ENCODE results near the gene ATG4C. TPM values are rescaled to one million over a fixed set of nuclear protein-coding genes. Genes with fewer than 3 reads are reported as not detected.
"Not testable (repeated sequence)": the region's sequence is repeated elsewhere in the genome, so short reads cannot be mapped to it uniquely, and the experiment has no call there.

ATG4C gene
- total RNA-seq, 2 donors from 2014 or later = 6.5 to 9.4 TPM

DNA sequence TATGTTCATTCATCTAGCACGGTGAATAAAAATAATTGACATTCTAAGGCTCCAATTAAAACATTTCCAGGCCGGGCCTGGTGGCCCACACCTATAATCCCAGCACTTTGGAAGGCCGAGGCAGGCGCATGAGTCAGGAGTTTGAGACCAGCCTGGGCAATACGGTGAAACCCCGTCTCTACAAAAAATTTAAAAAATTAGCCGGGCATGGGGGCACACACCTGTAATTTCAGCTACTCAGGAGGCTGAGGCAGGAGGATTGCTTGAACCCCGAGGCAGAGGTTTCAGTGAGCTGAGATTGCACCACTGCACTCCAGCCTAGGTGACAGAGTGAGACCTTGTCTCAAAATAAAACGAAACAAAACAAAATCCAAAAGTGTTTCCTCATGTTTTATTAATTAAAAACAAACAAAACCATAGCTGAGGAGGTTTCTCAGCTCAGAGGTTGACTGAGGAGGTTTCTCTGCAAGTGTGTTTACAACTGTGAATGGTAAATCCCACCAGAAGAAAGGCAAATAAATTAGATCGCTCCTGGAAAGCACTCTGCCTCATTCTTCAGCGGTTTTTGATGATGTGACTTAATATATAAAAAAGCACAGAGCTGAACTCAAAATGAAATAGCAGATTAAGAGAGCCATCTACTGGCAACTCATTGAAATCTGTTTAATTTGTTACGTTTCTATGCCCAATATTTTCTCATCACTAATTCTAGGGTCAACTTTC, 37.7 kb upstream of the ATG4C start:
- Histone ChIP-seq H3K27ac (no peak overlapping the region), H3K27me3 (no peaks in the 10 kb centered on the region), H3K9me3 (no peaks in the 10 kb centered on the region), H3K4me3 (no peak overlapping the region), H3K36me3 (no peaks in the 10 kb centered on the region), H3K4me1 (no peaks in the 10 kb centered on the region)
- TF ChIP-seq, protein P1, sequence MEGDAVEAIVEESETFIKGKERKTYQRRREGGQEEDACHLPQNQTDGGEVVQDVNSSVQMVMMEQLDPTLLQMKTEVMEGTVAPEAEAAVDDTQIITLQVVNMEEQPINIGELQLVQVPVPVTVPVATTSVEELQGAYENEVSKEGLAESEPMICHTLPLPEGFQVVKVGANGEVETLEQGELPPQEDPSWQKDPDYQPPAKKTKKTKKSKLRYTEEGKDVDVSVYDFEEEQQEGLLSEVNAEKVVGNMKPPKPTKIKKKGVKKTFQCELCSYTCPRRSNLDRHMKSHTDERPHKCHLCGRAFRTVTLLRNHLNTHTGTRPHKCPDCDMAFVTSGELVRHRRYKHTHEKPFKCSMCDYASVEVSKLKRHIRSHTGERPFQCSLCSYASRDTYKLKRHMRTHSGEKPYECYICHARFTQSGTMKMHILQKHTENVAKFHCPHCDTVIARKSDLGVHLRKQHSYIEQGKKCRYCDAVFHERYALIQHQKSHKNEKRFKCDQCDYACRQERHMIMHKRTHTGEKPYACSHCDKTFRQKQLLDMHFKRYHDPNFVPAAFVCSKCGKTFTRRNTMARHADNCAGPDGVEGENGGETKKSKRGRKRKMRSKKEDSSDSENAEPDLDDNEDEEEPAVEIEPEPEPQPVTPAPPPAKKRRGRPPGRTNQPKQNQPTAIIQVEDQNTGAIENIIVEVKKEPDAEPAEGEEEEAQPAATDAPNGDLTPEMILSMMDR (IDR thresholded peaks at IDR 0.05) = peak in 1 of 2 donors; percentile 71
- DNase-seq (ENCODE audit: low spot score) = no peak

DNA sequence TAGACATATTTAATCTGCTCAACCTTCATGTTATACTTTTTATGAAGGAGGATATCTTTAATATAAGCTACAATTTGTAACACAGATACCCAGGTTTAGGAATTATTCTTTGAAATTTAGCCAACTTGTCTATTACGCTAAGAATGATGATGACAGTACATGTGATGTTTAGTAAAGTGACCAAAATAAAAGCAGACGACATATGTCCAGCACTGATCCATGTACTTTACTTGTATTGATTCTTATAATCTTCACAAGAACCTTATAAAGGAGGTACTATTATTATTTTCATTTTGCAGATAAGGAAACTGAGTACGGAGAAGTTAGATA, 37.2 kb upstream of the ATG4C start:
- no peak for DNase-seq (ENCODE audit: low spot score)
- H3K27ac ChIP-seq = no peak overlapping the region
- H3K4me1 ChIP-seq = no peaks in the 10 kb centered on the region
- H3K36me3 ChIP-seq = no peaks in the 10 kb centered on the region
- no peaks in the 10 kb centered on the region for H3K9me3 ChIP-seq
- H3K27me3 ChIP-seq = no peaks in the 10 kb centered on the region
- H3K4me3 ChIP-seq = no peak overlapping the region
- TF ChIP-seq, protein P1 (IDR thresholded peaks at IDR 0.05) = no peak

DNA sequence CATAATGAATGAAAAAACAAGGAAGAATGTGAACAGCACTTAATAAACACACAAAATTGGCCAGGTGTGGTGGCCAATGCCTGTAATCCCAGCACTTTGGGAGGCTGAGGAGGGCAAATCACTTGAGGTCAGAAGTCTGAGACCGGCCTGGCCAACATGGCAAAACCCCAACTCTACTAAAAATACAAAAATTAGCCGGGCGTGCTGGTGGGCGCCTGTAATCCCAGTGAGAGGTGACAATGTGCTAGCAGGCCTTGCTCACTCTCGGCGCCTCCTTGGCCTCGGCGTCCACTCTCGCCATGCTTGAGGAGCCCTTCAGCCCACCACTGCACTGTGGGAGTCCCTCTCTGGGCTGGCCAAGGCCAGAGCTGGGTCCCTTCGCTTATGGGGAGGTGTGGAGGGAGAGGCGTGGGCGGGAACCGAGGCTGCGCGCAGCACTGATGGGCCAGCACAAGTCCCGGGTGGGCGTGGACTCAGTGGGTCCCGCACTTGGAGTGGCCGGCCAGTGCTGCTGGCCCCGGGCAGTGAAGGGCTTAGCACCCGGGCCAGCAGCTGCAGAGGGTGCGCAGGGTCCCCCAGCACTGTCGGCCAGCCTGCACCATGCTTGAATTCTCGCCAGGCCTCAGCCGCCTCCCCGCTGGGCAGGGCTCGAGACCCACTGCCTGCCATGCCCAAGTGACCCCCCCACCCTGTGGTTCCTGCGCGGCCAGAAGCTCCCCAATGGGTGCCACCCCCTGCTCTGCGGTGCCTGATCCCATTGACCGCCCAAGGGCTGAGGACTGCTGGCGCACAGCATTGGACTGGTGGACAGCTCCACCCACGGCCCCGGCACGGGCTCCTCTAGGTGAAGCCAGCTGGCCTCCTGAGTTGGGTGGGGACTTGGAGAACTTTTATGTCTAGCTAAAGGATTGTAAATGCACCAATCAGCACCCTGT, 30.6 kb upstream of the ATG4C start:
- no peaks in the 10 kb centered on the region for H3K4me1 ChIP-seq
- DNase-seq (ENCODE audit: low spot score) = no peak
- H3K36me3 ChIP-seq = no peaks in the 10 kb centered on the region
- no peaks in the 10 kb centered on the region for H3K9me3 ChIP-seq
- H3K27me3 ChIP-seq = no peaks in the 10 kb centered on the region
- TF ChIP-seq, protein P1 (IDR thresholded peaks at IDR 0.05) = no peak
- H3K27ac ChIP-seq = no peak overlapping the region
- H3K4me3 ChIP-seq = no peak overlapping the region

DNA sequence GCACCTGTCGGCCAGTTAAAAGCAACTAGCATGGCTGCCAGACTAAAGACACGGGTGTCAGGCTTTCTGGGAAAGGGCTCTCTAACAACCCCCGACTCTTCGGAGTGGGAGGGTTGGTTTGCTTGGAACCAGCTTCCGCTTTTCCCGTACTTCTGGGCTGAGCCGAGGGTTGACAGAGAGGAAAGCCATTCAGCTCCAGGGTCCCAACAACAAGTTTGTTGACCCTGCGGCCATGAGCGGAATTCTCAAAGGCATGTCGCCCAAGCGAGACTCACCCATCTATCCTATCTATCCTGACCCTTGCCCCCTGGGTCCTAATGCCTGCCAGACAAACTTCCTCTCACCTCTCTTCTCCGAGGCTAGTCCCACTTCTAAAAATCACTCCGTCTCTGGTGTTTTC, 29.0 kb upstream of the ATG4C start:
- not testable (repeated sequence) for H3K27ac ChIP-seq

DNA sequence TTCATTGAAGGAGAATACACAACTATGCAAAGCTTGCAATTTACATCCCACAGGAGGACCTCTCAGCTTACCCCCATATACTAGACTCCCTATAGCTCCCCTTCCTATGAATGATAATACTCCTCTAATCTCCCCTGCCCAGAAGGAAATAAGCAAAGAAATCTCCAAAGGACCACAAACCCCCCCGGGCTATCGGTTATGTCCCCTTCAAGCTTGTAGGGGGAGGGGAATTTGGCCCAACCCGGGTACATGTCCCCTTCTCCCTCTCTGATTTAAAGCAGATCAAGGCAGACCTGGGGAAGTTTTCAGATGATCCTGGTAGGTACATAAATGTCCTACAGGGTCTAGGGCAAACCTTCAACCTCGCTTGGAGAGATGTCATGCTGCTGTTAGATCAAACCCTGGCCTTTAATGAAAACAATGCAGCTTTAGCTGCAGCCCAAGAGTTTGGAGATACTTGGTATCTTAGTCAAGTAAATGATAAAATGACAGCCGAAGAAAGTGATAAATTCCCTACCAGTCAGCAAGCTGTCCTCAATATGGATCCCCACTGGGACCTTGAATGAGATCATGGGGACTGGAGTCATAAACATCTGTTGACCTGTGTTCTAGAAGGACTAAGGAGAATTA, 27.6 kb upstream of the ATG4C start:
- not testable (repeated sequence) for H3K4me3 ChIP-seq, H3K27ac ChIP-seq

More for the DNA sequence above, 29.0 kb upstream of the ATG4C start:
- not testable (repeated sequence) for H3K9me3 ChIP-seq; H3K36me3 ChIP-seq; H3K4me1 ChIP-seq; H3K4me3 ChIP-seq; DNase-seq (ENCODE audit: low spot score); H3K27me3 ChIP-seq

DNA sequence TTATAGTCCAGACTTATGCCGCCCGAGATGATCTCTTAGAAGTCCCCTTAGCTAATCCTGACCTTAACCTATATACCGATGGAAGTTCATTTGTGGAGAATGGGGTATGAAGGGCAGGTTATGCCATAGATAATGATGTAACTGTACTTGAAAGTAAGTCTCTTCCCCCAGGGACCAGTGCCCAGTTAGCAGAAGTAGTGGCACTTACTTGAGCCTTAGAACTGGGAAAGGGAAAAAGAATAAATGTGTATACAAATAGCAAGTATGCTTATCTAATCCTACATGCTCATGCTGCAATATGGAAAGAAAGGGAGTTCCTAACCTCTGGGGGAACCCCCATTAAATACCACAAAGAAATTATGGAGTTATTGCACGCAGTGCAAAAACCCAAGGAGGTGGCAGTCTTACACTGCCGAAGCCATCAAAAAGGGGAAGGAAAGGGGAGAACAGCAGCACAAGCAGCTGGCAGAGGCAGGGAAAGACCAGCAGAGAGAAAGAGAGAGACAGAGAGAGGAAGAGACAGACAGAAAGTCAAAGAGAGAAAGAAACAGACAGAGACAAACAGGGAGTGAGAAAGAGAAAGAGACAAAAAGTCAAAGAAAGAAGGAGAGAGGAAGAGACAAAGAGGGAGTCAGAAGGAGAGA, 24.6 kb upstream of the ATG4C start:
- H3K4me3 ChIP-seq; H3K36me3 ChIP-seq; H3K27me3 ChIP-seq; H3K4me1 ChIP-seq; H3K9me3 ChIP-seq; DNase-seq (ENCODE audit: low spot score); H3K27ac ChIP-seq: not testable (repeated sequence)

More for the DNA sequence above, 27.6 kb upstream of the ATG4C start:
- not testable (repeated sequence) for H3K36me3 ChIP-seq; H3K9me3 ChIP-seq; DNase-seq (ENCODE audit: low spot score); H3K27me3 ChIP-seq; H3K4me1 ChIP-seq

DNA sequence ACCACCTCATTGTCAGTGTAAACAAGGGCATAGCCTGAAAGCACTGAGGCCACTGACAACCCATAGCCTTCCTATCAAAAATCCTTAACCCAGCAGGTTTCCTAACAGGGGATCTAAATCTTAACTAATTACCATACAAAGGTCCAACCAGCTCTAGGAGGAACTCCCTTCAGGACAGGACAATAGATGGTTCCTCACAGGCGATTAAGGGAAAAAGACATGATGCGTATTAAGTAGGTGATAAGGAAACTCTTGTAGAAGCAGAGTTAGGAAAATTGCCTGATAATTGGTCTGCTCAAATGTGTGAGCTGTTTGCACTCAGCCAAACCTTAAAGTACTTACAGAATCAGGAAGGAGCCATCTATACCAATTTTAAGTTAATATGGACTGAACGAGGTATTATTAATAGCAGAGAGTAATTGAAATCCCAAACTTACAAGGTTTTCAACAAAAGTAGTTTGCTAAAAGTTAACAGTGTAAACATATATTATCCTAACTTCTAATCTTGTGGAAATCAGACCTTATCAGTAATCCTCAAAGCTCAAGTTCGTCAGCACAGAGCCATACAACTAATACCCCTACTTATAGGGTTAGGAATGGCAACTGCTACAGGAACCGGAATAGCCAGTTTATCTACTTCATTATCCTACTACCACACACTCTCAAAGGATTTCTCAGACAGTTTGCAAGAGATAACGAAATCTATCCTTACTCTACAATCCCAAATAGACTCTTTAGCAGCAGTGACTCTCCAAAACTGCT, 23.7 kb upstream of the ATG4C start:
- H3K9me3 ChIP-seq; H3K4me1 ChIP-seq; DNase-seq (ENCODE audit: low spot score); H3K27me3 ChIP-seq; H3K27ac ChIP-seq; H3K36me3 ChIP-seq; H3K4me3 ChIP-seq: not testable (repeated sequence)

DNA sequence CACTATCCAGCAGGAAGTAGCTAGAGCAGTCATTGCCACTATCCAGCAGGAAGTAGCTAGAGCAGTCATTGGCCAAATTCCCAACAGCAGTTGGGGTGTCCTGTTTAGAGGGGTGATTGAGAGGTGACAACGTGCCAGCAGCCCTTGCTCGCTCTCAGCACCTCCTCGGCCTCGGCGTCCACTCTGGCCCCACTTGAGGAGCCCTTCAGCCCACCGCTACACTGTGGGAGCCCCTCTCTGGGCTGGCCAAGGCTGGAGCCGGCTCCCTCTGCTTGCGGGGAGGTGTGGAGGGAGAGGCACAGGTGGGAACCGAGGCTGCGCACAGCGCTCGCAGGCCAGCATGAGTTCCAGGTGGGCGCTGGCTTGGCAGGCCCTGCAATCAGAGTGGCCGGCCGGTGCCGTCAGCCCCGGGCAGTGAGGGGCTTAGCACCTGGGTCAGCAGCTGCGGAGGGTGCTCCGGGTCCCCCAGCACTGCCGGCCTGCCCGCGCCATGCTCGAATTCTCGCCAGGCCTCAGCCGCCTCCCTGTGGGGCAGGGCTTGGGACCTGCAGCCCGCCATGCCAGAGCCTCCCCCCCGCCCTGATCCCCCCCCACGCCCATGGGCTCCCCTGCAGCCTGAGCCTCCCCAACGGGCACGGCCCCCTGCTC, 22.6 kb upstream of the ATG4C start:
- DNase-seq (ENCODE audit: low spot score); H3K27ac ChIP-seq; H3K9me3 ChIP-seq: not testable (repeated sequence)

DNA sequence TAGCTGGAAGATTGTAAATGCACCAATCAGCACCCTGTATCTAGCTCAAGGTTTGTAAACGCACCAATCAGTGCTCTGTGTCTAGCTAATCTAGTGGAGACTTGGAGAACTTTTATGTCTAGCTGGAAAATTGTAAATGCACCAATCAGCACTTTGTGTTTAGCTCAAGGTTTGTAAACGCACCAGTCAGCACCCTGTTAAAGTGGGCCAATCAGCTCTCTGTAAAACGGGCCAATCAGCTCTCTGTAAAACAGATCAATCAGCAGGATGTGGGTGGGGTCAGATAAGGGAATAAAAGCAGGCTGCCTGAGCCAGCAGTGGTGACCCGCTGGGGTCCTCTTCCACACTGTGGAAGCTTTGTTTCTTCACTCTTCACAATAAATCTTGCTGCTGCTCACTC, 21.9 kb upstream of the ATG4C start:
- H3K27me3 ChIP-seq; H3K4me3 ChIP-seq; DNase-seq (ENCODE audit: low spot score); H3K4me1 ChIP-seq; H3K27ac ChIP-seq; H3K9me3 ChIP-seq; H3K36me3 ChIP-seq: not testable (repeated sequence)

More for the DNA sequence above, 22.6 kb upstream of the ATG4C start:
- H3K36me3 ChIP-seq, H3K4me3 ChIP-seq, H3K4me1 ChIP-seq, H3K27me3 ChIP-seq: not testable (repeated sequence)
